Muscle of leg (tissue), 11 donors: Measurements from ENCODE around the gene ARMC9. TPM values are rescaled to one million over a fixed set of nuclear protein-coding genes. Genes with fewer than 3 reads are reported as not detected.

Experiments used
- DNase-seq: peaks from one replicate; pipeline ENCODE4 v3.0.0; 2013
- H3K27ac ChIP-seq: one replicate; pipeline ENCODE4 v1.5.1; 2013; ENCODE audit warnings: mild to moderate bottlenecking, low read length, control low read depth
- H3K27me3 ChIP-seq: one replicate; pipeline ENCODE4 v1.6.1; 2013; ENCODE audit warnings: low read length; ENCODE audit not compliant: control insufficient read depth, insufficient read depth
- H3K36me3 ChIP-seq: one replicate; pipeline ENCODE4 v1.6.1; 2013; ENCODE audit warnings: low read length; ENCODE audit not compliant: control insufficient read depth, insufficient read depth
- H3K4me1 ChIP-seq: one replicate; pipeline ENCODE4 v1.6.1; 2013; ENCODE audit warnings: low read length; ENCODE audit not compliant: control insufficient read depth, insufficient read depth
- H3K4me3 ChIP-seq: one replicate; pipeline ENCODE4 v1.5.1; 2013; ENCODE audit warnings: low read length, control low read depth
- H3K9me3 ChIP-seq: replicated peaks from 2 replicates; pipeline ENCODE4 v1.6.1; 2013; ENCODE audit warnings: low read depth, low read length; ENCODE audit not compliant: control insufficient read depth
- WGBS: methylation state at CpG from one replicate; pipeline ENCODE4 v1.1.5; 2013; ENCODE audit warnings: missing lambda C conversion rate; ENCODE audit not compliant: insufficient coverage; 5-methylcytosine and 5-hydroxymethylcytosine counted together
- polyA plus RNA-seq, 8 donors: library from polyadenylated mRNA; unstranded; fragments of 120-200 nt; gene quantifications; one replicate each; pipeline versions ENCODE4 v1.2.1 to v1.2.3, GENCODE V29; 2013; ENCODE audit warnings: inconsistent platforms in 1 of 8, low replicate concordance in 1 of 8; ENCODE audit not compliant: insufficient read length in 8 of 8, insufficient read depth in 1 of 8
- total RNA-seq: library from RNA; stranded (reverse); fragments of 120-200 nt; gene quantifications from one replicate; pipeline ENCODE4 v1.2.4, GENCODE V29; 2013

The ARMC9 gene
- total and polyA plus RNA-seq, 9 donors = 3.6 to 9.4 (median 5.3) TPM

- H3K36me3 ChIP-seq = peaks cover 6% of the 10 kb centered on the region
- 88% methylated on average over 10 of the region's 13 CpGs for WGBS
- no peak for DNase-seq
- H3K4me1 ChIP-seq = no peaks in the 10 kb centered on the region
- H3K9me3 ChIP-seq = no peaks in the 10 kb centered on the region
- no peaks in the 10 kb centered on the region for H3K27me3 ChIP-seq
- no peak overlapping the region for H3K4me3 ChIP-seq
- H3K27ac ChIP-seq = no peak overlapping the region
These were observed 137.2 kb downstream of the ARMC9 start for GRCh38 chr2:231335591-231335990.

- H3K4me3 ChIP-seq = no peak overlapping the region
- H3K9me3 ChIP-seq = no peaks in the 10 kb centered on the region
- no CpG with 5 or more reads among the region's 11 CpGs for WGBS
- no peaks in the 10 kb centered on the region for H3K27me3 ChIP-seq
- no peak for DNase-seq
- H3K4me1 ChIP-seq = no peaks in the 10 kb centered on the region
- H3K36me3 ChIP-seq = peaks cover 6% of the 10 kb centered on the region
- no peak overlapping the region for H3K27ac ChIP-seq
These were observed 137.8 kb downstream of the ARMC9 start for GRCh38 chr2:231336236-231336635.

GRCh38 chr2:231336700-231337099, 138.3 kb downstream of the ARMC9 start:
- Histone ChIP-seq H3K36me3 (peaks cover 4% of the 10 kb centered on the region), H3K4me1 (no peaks in the 10 kb centered on the region), H3K27ac (no peak overlapping the region), H3K27me3 (no peaks in the 10 kb centered on the region), H3K9me3 (no peaks in the 10 kb centered on the region), H3K4me3 (no peak overlapping the region)
- WGBS = 81% methylated on average over 4 of the region's 5 CpGs
- no peak for DNase-seq

GRCh38 chr2:231337807-231338759, 139.7 kb downstream of the ARMC9 start:
- 81% methylated on average over 6 of the region's 18 CpGs for WGBS
- Histone ChIP-seq H3K9me3 (no peaks in the 10 kb centered on the region), H3K4me1 (no peaks in the 10 kb centered on the region), H3K36me3 (peaks cover under 1% of the 10 kb centered on the region), H3K27ac (no peak overlapping the region), H3K27me3 (no peaks in the 10 kb centered on the region), H3K4me3 (no peak overlapping the region)
- no peak for DNase-seq

GRCh38 chr2:231339316-231339715, 140.9 kb downstream of the ARMC9 start:
- WGBS = 94% methylated on average over 4 of the region's 4 CpGs
- Histone ChIP-seq H3K4me3 (no peak overlapping the region), H3K27me3 (no peaks in the 10 kb centered on the region), H3K27ac (no peak overlapping the region), H3K36me3 (no peaks in the 10 kb centered on the region), H3K9me3 (no peaks in the 10 kb centered on the region), H3K4me1 (no peaks in the 10 kb centered on the region)
- DNase-seq = no peak

- H3K4me3 ChIP-seq = no peak overlapping the region
- WGBS = 100% methylated on average over 1 of the region's 2 CpGs
- no peak for DNase-seq
- H3K4me1 ChIP-seq = no peaks in the 10 kb centered on the region
- no peaks in the 10 kb centered on the region for H3K27me3 ChIP-seq
- H3K27ac ChIP-seq = no peak overlapping the region
- no peaks in the 10 kb centered on the region for H3K9me3 ChIP-seq
- no peaks in the 10 kb centered on the region for H3K36me3 ChIP-seq
These were observed 142.7 kb downstream of the ARMC9 start for GRCh38 chr2:231341100-231341499.

- no peaks in the 10 kb centered on the region for H3K4me1 ChIP-seq
- no peaks in the 10 kb centered on the region for H3K27me3 ChIP-seq
- 60% methylated on average over 10 of the region's 14 CpGs for WGBS
- H3K9me3 ChIP-seq = no peaks in the 10 kb centered on the region
- no peaks in the 10 kb centered on the region for H3K36me3 ChIP-seq
- no peak overlapping the region for H3K27ac ChIP-seq
- no peak overlapping the region for H3K4me3 ChIP-seq
- DNase-seq = peak; percentile 60
These were observed 143.8 kb downstream of the ARMC9 start for GRCh38 chr2:231342061-231342711.

GRCh38 chr2:231343006-231343710, 144.7 kb downstream of the ARMC9 start:
- Histone ChIP-seq H3K27me3 (no peaks in the 10 kb centered on the region), H3K27ac (no peak overlapping the region), H3K4me3 (no peak overlapping the region), H3K36me3 (no peaks in the 10 kb centered on the region), H3K4me1 (no peaks in the 10 kb centered on the region), H3K9me3 (no peaks in the 10 kb centered on the region)
- DNase-seq = no peak
- 93% methylated on average over 2 of the region's 4 CpGs for WGBS

- Histone ChIP-seq H3K4me1 (no peaks in the 10 kb centered on the region), H3K27ac (no peak overlapping the region)
These were observed 145.6 kb downstream of the ARMC9 start for GRCh38 chr2:231343988-231344387.

GRCh38 chr2:231344851-231345250, 146.4 kb downstream of the ARMC9 start:
- H3K9me3 ChIP-seq = no peaks in the 10 kb centered on the region
- no peak overlapping the region for H3K4me3 ChIP-seq
- H3K4me1 ChIP-seq = no peaks in the 10 kb centered on the region
- H3K27me3 ChIP-seq = no peaks in the 10 kb centered on the region
- whole genome bisulfite sequencing = 100% methylated on average over 3 of the region's 8 CpGs
- H3K27ac ChIP-seq = no peak overlapping the region
- no peaks in the 10 kb centered on the region for H3K36me3 ChIP-seq
- DNase-seq = no peak

More at GRCh38 chr2:231343988-231344387, 145.6 kb downstream of the ARMC9 start:
- no CpG with 5 or more reads among the region's 3 CpGs for WGBS
- Histone ChIP-seq H3K9me3 (no peaks in the 10 kb centered on the region), H3K27me3 (no peaks in the 10 kb centered on the region), H3K36me3 (no peaks in the 10 kb centered on the region), H3K4me3 (no peak overlapping the region)
- no peak for DNase-seq
